Astrocyte of the spinal cord (primary cell): ENCODE results near the gene KCTD1.

Source experiments
- DNase-seq: peaks from one replicate; pipeline ENCODE4 v3.0.0; 2011; ENCODE audit warnings: low read depth, low spot score
- H3K4me3 ChIP-seq: 2 replicates; pipeline ENCODE4 v1.5.1; 2011; ENCODE audit warnings: low read depth, mild to moderate bottlenecking, low read length, moderate library complexity
- CTCF ChIP-seq: IDR thresholded peaks from 2 replicates; pipeline ENCODE4 v1.5.1; 2012; ENCODE audit warnings: low read depth, mild to moderate bottlenecking, low read length, inconsistent platforms
- in situ Hi-C: cut with HindIII; loops from 2 replicates; pipeline ENCODE4 v1.10.0; 2017; ENCODE audit warnings: low sequenced_read_pairs

KCTD1 gene

GRCh38 chr18:26454616-26455015 lies 93.7 kb downstream of the KCTD1 start:
- no peak for DNase-seq
- H3K4me3 ChIP-seq: no peak overlapping the region
- in situ Hi-C loops: no loop called here
- TF ChIP-seq CTCF: no peak

- no peak overlapping the region for H3K4me3 ChIP-seq
- in situ Hi-C loops: no loop called here
- no peak for DNase-seq
- no peak for TF ChIP-seq CTCF
Measured at GRCh38 chr18:26454192-26454591, 94.2 kb downstream of the KCTD1 start.

GRCh38 chr18:26453386-26453901 lies 94.9 kb downstream of the KCTD1 start:
- H3K4me3 ChIP-seq: no peak overlapping the region
- TF ChIP-seq CTCF: no peak
- in situ Hi-C loops: no loop called here
- no peak for DNase-seq

GRCh38 chr18:26450989-26451682 lies 97.2 kb downstream of the KCTD1 start:
- TF ChIP-seq CTCF: no peak
- H3K4me3 ChIP-seq: no peak overlapping the region
- in situ Hi-C loops: no loop called here
- DNase-seq: no peak

GRCh38 chr18:26448714-26449159 lies 99.6 kb downstream of the KCTD1 start:
- no peak for DNase-seq
- in situ Hi-C loops: no loop called here
- no peak overlapping the region for H3K4me3 ChIP-seq
- no peak for TF ChIP-seq CTCF

- no peak for DNase-seq
- no peak overlapping the region for H3K4me3 ChIP-seq
- in situ Hi-C loops: no loop called here
- TF ChIP-seq CTCF: no peak
Measured at GRCh38 chr18:26443853-26444252, 104.5 kb downstream of the KCTD1 start.
